Neural crest cell (in vitro differentiated cells): ENCODE data around the gene ZNF526. TPM values are rescaled to one million over a fixed set of nuclear protein-coding genes. Genes with fewer than 3 reads are reported as not detected.

ENCODE experiments used
- DNase-seq: peaks from one replicate; pipeline ENCODE4 v3.0.0; 2021; ENCODE audit warnings: low read depth, mixed read lengths, low spot score
- H3K27ac Mint-ChIP-seq: one replicate; pipeline ENCODE4 v1.8.0; 2021; ENCODE audit warnings: mild to moderate bottlenecking, mixed read lengths; ENCODE audit not compliant: unreplicated experiment
- H3K27me3 Mint-ChIP-seq: 2 replicates; pipeline ENCODE4 v1.8.0; 2021; ENCODE audit warnings: low read depth, mild to moderate bottlenecking, mixed read lengths
- H3K36me3 Mint-ChIP-seq: 2 replicates; pipeline ENCODE4 v1.8.0; 2021; ENCODE audit warnings: low read depth, mild to moderate bottlenecking, mixed read lengths
- H3K4me1 Mint-ChIP-seq: 2 replicates; pipeline ENCODE4 v1.8.0; 2021; ENCODE audit warnings: mixed read lengths
- H3K4me3 Mint-ChIP-seq: one replicate; pipeline ENCODE4 v1.8.0; 2021; ENCODE audit warnings: mild to moderate bottlenecking, mixed read lengths
- H3K9me3 Mint-ChIP-seq: 2 replicates; pipeline ENCODE4 v1.8.0; 2021; ENCODE audit warnings: mixed read lengths
- total RNA-seq: library from RNA; stranded (reverse); gene quantifications from 2 replicates; pipeline ENCODE4 v1.2.1, GENCODE V29; 2021
- TF ChIP-seq, protein P1 (sequence below): fragments of 200-600 bp; sonication (generic); conservative IDR thresholded peaks from 2 replicates; pipeline ENCODE4 v1.5.0; 2021; ENCODE audit warnings: antibody characterized with exemption, mild to moderate bottlenecking

ZNF526 gene
- total RNA-seq, 1 donor from 2014 or later, result 24.2 TPM

DNA sequence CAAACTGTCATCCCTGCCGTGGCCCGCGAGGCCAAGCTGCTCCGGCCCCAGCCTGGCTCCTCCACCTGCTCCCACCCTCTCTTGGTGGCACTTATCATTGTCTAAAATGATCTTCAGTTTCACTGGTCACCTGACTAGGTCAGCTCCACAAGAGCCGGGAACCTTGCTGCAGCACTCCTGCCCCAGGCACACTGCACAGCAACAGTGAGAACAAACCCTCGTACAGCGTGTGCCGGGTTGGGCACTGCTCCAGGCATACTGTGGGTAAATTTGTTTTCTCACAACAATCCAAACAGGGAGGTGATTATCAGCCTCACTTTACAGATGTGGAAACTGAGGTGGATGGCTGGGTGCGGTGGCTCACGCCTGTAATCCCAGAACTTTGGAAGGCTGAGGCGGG lies 11.5 kb upstream of the ZNF526 start:
- TF ChIP-seq, protein P1, sequence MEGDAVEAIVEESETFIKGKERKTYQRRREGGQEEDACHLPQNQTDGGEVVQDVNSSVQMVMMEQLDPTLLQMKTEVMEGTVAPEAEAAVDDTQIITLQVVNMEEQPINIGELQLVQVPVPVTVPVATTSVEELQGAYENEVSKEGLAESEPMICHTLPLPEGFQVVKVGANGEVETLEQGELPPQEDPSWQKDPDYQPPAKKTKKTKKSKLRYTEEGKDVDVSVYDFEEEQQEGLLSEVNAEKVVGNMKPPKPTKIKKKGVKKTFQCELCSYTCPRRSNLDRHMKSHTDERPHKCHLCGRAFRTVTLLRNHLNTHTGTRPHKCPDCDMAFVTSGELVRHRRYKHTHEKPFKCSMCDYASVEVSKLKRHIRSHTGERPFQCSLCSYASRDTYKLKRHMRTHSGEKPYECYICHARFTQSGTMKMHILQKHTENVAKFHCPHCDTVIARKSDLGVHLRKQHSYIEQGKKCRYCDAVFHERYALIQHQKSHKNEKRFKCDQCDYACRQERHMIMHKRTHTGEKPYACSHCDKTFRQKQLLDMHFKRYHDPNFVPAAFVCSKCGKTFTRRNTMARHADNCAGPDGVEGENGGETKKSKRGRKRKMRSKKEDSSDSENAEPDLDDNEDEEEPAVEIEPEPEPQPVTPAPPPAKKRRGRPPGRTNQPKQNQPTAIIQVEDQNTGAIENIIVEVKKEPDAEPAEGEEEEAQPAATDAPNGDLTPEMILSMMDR, result no peak
- Mint-ChIP-seq H3K27ac (no peak overlapping the region), H3K36me3 (peaks cover 6% of the 10 kb centered on the region), H3K4me1 (no peaks in the 10 kb centered on the region), H3K9me3 (no peaks in the 10 kb centered on the region), H3K27me3 (no peaks in the 10 kb centered on the region), H3K4me3 (no peak overlapping the region)
- no peak for DNase-seq

DNA sequence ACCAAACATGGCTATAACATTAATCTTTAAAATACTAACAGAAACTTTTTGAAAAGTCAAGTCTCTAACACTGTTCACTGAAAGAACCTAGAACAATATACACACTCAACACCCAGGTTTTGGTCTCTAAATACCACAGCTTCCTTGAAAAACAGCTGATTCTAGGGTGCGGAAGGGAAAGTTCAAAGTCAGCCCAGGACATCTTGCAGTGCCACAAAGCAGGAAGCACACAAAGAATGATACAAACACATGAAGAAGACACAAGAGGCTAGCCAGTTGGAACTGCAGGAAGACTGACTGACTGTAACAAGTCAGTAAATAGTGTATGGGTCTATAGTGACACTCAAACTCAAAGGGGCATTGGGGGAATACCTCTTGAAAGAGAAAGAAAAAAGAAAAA lies 7.2 kb upstream of the ZNF526 start:
- TF ChIP-seq, protein P1, result no peak
- no peak for DNase-seq
- Mint-ChIP-seq H3K4me1 (peaks cover 16% of the 10 kb centered on the region), H3K27me3 (no peaks in the 10 kb centered on the region), H3K4me3 (no peak overlapping the region), H3K36me3 (peaks cover 4% of the 10 kb centered on the region), H3K27ac (no peak overlapping the region), H3K9me3 (no peaks in the 10 kb centered on the region)

DNA sequence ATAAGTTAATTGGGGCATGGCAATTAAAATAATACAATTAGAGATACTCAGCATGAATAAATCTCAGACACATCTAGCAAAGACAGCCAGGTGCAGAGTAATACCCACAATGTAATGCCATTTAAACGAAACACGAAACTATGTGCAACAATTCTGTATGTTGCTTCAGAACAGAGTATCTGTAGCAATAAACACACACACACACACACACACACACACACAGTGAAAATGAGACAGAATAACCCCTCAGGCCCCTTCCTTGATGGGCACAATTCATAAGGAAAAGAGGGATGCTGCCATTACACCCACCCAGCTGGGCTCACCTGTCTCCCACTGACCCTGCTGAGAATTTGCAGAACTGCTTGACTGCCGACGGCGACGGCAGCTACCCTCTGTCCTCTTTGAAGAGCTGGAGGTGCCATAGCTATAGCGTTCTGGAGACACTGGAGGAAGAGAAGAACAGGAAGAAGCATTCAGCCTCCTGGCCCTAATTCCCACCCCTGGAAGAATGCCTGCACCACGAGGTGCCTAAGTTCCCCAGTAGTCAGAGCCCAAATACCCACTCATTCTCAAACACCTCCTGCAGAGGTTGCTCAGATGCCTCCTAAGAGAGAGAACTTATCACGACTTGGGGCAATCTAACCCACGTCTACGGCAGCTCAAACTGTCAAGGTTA lies 5.2 kb upstream of the ZNF526 start:
- DNase-seq, result no peak
- Mint-ChIP-seq H3K4me3 (peak overlapping the region; percentile 94), H3K27ac (no peak overlapping the region), H3K4me1 (peaks cover 31% of the 10 kb centered on the region), H3K27me3 (no peaks in the 10 kb centered on the region), H3K36me3 (peaks cover 2% of the 10 kb centered on the region), H3K9me3 (no peaks in the 10 kb centered on the region)
- TF ChIP-seq, protein P1, result no peak

DNA sequence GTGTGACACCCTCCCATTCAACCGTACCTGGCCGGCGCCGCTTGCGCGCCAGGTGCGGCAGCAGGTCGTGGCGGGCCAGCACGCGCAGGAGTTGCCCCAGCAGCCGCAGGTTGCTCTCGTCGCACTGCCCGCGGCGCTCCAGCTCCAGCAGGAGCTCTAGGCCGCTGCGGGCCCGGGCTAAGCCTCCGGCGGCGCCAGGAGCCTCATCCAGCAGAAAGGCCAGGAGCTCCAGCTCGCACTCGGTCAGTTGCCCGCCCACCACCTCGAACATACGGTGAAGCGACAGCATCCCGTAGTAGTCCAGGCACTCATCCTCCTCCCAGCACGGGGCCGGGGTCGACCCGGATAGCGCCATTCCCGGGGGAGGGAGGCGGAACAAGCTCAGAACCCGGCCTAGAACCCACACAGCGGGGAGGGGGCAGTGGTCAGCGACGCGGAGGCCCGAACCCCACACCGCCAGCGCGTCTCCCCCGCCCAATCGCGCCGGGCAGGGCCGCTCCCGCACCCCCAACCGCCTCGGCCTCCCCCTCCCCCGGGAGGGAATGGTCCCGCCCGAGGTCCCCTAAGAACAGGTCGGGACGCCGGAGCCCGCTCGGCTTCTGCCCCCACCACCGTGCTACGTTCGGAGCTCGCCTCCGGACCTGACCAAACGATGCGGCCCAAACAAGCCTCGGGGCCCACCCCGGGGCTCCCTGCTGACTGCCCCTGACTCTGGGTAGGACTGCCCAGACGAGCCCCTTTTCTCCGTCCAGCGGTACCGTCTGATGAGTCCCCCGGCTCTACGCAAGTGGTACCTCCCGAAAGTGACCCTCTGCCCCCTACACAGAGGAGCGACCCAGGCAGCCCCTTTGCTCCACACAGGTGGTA lies 3.2 kb upstream of the ZNF526 start:
- H3K4me3 Mint-ChIP-seq, result peak overlapping the region; percentile 94
- no peaks in the 10 kb centered on the region for H3K9me3 Mint-ChIP-seq
- peaks cover 43% of the 10 kb centered on the region for H3K4me1 Mint-ChIP-seq
- no peaks in the 10 kb centered on the region for H3K36me3 Mint-ChIP-seq
- H3K27me3 Mint-ChIP-seq, result no peaks in the 10 kb centered on the region
- peak overlapping the region; percentile 98 for H3K27ac Mint-ChIP-seq
- TF ChIP-seq, protein P1, result no peak
- DNase-seq, result peak; percentile 46

DNA sequence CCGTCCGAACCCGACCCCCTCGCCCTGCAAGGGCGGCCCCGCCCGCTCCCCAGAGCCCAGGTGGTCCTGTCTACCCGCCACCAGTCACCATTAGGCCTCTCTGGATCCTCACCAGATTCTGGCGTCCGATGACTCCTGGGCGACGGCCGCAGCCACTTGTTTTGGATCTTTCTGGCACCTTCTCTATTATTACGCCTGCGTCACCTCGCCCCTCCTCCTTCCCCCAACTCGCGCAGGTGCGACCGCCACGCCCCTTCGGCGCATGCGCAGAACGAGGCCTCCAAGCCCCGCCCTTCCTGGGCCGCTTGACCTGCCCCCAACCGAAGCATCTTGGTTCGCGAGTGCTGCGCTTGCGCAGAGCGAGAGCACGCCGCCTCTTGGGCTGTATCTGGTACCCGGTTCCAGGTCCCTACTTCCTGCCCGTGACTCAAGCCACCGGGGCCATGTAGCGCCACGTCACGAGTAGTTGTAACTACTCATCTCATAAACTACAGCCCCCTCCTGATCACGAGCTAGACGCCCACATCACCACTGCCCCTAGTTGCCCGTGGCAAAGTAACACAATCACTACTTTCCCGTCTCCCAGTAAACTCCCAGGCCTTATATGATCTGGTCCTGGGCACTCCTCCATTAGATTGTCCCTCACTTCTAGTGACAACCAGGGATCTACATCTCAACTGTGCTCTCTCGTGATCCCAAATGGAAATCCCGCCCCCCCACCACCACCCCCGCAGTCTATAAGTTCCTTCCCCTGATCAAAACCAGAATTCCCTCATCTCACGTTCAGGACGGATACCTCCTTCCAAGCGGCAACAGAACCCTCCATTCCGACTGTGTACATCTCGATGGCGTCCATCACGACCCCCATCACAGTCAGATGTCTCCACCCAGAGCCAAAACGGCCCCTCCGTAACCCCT lies 2.3 kb upstream of the ZNF526 start, which contains the start of gene DEDD2:
Gene DEDD2, minus strand, starts transcription at position 158 of the 918 bp plus-strand sequence. CDS start 670 bp downstream, outside the sequence.
- Mint-ChIP-seq H3K27me3 (no peaks in the 10 kb centered on the region), H3K4me3 (peak within 1 kb of the TSS; percentile 94), H3K36me3 (no peaks in the 10 kb centered on the region), H3K9me3 (no peaks in the 10 kb centered on the region), H3K27ac (peak within 1 kb of the TSS; percentile 98), H3K4me1 (peaks cover 45% of the 10 kb centered on the region)
- TF ChIP-seq, protein P1, result no peak
- DNase-seq, result peak; percentile 98
